SJSA1 (cell line): ENCODE measurements around the gene DQX1. TPM values are rescaled to one million over a fixed set of nuclear protein-coding genes. Genes with fewer than 3 reads are reported as not detected.
"Not testable (repeated sequence)": the region's sequence is repeated elsewhere in the genome, so short reads cannot be mapped to it uniquely, and the experiment has no call there.

Experiments used
- DNase-seq, 2 experiments: peaks; one replicate each; pipeline ENCODE4 v3.0.0-alpha.2; 2015 to 2020; ENCODE audit warnings: low spot score in 2 of 2, low read depth in 1 of 2
- H3K27ac ChIP-seq: fragments of 250-450 bp; sonication (Bioruptor Pico); 2 replicates; pipeline ENCODE4 v1.5.1; 2020; ENCODE audit warnings: mild to moderate bottlenecking, moderate library complexity
- H3K27me3 ChIP-seq: fragments of 250-450 bp; sonication (Bioruptor Pico); replicated peaks from 2 replicates; pipeline ENCODE4 v1.5.1; 2020; ENCODE audit warnings: mild to moderate bottlenecking, moderate library complexity
- H3K36me3 ChIP-seq: fragments of 250-450 bp; sonication (Bioruptor Pico); 2 replicates; pipeline ENCODE4 v1.5.1; 2020; ENCODE audit warnings: mild to moderate bottlenecking
- H3K4me1 ChIP-seq: fragments of 250-450 bp; sonication (Bioruptor Pico); replicated peaks from 2 replicates; pipeline ENCODE4 v1.6.1; 2021; ENCODE audit warnings: mild to moderate bottlenecking
- H3K4me3 ChIP-seq: fragments of 250-450 bp; sonication (Bioruptor Pico); 2 replicates; pipeline ENCODE4 v1.5.1; 2020; ENCODE audit warnings: mild to moderate bottlenecking
- H3K9me3 ChIP-seq: fragments of 250-450 bp; sonication (Bioruptor Pico); replicated peaks from 2 replicates; pipeline ENCODE4 v1.5.1; 2020; ENCODE audit warnings: mild to moderate bottlenecking
- total RNA-seq: library from RNA; depleted of rRNA; stranded (reverse); fragments of >200 nt; shearing (Covaris generic); gene quantifications from 2 replicates; pipeline ENCODE4 v1.2.3, GENCODE V29; 2014

Gene DQX1
- total RNA-seq, 1 experiment from 2014 or later: not detected

DNA sequence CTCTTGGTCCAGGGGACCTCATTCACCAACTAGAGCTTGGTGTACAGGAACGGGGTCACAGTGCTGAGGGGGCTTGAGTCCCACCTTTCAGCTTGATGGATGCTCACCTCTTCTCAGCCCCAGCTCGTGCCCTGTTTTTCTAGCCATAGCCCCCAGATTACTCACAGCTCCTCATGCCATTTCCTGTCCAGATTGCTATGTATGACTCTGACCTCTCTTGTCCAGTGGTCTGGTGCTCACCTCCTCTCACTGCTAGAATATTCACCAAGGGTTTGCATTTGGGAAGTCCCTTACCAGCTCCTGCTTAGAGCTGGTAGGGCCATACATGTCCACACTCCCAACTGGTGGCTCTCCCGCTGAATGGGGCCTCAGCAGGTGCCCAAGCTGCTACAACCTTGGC lies 32.5 kb downstream of the DQX1 start:
- no peak overlapping the region for H3K4me3 ChIP-seq
- peaks cover 42% of the 10 kb centered on the region for H3K36me3 ChIP-seq
- H3K4me1 ChIP-seq: peaks cover 8% of the 10 kb centered on the region
- H3K9me3 ChIP-seq: no peaks in the 10 kb centered on the region
- H3K27ac ChIP-seq: no peak overlapping the region
- peaks cover 13% of the 10 kb centered on the region for H3K27me3 ChIP-seq
- DNase-seq: no peak

DNA sequence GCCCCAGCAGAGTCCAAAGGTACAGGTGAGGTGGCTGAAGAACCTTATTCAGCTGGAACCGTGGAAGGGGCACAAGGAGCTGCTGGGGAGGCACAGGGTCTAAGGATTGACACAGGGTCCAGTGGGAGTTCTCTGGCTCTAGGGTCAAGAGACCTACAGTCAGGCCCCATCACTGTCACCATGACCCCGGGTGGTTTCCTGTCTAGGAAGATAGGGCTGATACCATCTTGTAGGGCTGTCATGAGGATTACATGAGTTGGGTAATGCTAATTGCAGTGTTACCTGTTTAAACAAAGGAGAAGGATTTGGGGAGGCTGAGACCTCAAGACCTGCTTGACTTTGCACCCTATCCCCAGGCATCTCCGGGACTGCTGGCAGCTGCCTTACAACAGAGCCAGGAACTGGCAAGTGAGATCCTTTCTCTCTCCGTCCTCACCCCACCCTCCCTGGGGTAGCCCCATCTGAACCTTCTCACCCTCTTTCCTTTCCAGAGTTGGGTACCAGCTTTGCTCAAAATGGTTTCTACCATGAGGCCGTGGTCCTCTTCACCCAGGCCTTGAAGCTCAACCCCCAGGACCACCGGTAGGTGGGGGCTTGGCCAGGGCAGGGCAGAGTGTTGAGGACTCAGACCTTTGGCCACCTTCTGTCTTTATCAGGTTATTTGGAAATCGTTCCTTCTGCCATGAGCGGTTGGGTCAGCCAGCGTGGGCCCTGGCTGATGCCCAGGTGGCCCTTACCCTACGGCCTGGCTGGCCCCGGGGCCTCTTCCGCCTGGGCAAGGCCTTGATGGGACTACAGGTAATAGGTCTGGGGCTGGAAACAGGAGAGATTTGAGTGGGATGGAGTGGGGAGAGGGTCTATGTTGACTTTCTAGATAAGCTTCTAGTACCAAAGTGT lies 34.1 kb downstream of the DQX1 start:
- Histone ChIP-seq H3K4me3 (no peak overlapping the region), H3K9me3 (no peaks in the 10 kb centered on the region)
- no peak for DNase-seq

DNA sequence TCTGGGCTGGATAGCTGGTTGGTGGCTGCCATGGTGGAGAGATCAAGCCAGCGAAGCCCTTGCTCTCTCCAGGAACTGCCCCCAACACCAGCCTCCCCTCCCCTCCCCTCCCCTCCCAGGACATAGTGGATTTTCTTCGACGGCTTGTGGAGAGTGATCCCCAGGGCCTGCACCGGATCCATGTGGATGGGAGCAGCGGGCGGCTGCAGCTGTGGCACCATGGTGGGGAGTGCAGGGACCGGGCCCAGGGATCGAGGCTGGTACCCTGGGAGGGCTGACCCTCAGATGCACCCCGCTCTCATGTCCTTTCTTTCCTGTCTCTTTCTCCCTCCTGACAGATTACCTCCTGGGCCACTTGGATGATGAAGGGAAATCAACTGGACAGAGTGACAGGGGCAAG lies 36.1 kb downstream of the DQX1 start:
- H3K36me3 ChIP-seq: peaks cover 63% of the 10 kb centered on the region
- H3K4me1 ChIP-seq: no peaks in the 10 kb centered on the region
- no peak overlapping the region for H3K4me3 ChIP-seq
- H3K27me3 ChIP-seq: no peaks in the 10 kb centered on the region
- no peaks in the 10 kb centered on the region for H3K9me3 ChIP-seq
- no peak overlapping the region for H3K27ac ChIP-seq
- DNase-seq: no peak

More for the DNA sequence above, 34.1 kb downstream of the DQX1 start:
- Histone ChIP-seq H3K36me3 (peaks cover 52% of the 10 kb centered on the region), H3K4me1 (no peaks in the 10 kb centered on the region), H3K27me3 (no peaks in the 10 kb centered on the region), H3K27ac (no peak overlapping the region)

DNA sequence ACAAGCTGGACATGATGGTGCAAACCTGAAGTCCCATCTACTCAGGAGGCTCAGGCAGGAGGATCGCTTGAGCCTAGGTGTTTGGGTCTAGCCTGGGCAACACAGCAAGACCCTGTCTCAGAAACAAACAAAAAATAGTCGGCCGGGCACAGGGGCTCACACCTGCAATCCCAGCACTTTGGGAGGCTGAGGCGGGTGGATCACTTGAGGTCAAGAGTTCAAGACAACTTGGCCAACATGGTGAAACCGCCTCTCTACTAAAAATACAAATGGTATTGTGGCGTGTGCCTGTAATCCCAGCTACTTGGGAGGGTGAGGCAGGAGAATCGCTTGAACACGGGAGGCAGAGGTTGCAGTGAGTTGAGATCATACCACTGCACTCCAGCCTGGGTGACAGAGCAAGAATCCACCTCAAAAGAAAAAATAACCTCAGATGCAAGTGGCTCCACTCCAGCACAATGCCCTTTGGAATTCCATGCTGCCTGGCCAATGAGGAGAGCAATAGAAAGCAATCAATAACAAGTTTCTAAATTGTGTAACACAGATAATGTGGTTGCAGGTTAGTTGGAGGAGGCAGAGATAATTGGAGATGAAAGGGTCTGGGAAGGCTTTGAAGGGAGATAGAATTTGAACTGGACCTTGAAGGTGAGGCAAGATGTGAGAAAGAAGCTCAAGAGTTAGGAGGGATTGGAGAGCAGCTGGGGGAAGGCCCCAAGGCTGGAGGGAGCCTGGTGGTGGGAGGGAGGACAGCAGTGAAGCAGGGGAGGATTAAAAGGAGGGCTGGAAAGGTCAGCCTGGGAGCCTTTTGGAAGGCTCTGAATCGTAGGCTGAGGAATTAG lies 37.2 kb downstream of the DQX1 start:
- H3K27ac ChIP-seq: no peak overlapping the region
- H3K9me3 ChIP-seq: no peaks in the 10 kb centered on the region
- no peak for DNase-seq
- peaks cover 57% of the 10 kb centered on the region for H3K36me3 ChIP-seq
- H3K4me1 ChIP-seq: no peaks in the 10 kb centered on the region
- no peak overlapping the region for H3K4me3 ChIP-seq
- H3K27me3 ChIP-seq: no peaks in the 10 kb centered on the region

DNA sequence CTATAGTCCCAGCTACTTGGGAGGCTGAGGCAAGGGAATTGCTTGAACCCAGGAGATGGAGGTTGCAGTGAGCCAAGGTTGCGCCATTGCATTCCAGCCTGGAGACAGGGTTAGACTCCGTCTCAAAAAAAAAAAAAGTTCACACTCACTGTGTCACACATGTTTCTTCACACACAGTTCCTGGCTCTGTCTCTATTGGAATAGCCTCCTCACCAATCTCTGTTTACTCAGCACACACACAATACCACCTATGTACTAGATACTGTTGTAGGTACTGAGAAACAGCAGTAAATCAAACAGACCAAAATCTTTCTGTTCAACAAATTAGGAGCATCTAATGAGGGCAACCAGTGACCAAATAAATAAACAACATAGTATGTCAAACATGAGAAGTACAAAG lies 39.9 kb downstream of the DQX1 start:
- peaks cover 15% of the 10 kb centered on the region for H3K4me1 ChIP-seq
- peaks cover 49% of the 10 kb centered on the region for H3K36me3 ChIP-seq
- H3K4me3 ChIP-seq: no peak overlapping the region
- H3K27me3 ChIP-seq: no peaks in the 10 kb centered on the region
- DNase-seq: no peak
- no peak overlapping the region for H3K27ac ChIP-seq
- H3K9me3 ChIP-seq: 0 out of 2 replicates have a peak, but pooled peaks cover 4% of the 10 kb centered on the region

DNA sequence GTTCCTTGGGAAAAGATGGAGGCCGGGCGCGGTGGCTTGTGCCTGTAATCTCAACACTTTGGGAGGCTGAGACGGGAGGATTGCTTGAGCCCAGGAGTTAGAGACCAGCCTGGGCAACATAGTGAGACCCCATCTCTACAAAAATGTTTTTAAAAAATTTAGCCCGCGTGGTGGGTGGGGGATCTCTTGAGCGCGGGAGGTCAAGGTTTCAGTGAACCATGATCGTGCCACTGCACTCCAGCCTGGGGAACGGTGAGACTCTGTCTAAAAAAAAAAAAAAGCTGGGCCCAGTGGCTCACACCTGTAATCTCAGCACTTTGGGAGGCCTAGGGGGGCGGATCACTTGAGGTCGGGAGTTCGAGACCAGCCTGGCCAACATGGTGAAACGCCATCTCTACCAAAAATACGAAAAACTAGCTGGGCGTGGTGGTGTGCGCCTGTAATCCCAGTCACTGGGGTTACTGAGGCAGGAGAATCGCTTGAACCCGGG lies 42.3 kb downstream of the DQX1 start:
- Histone ChIP-seq H3K36me3 (peaks cover 51% of the 10 kb centered on the region), H3K4me1 (peaks cover 16% of the 10 kb centered on the region), H3K4me3 (peak overlapping the region; percentile 76)
- H3K27ac ChIP-seq, DNase-seq, H3K27me3 ChIP-seq, H3K9me3 ChIP-seq: not testable (repeated sequence)

DNA sequence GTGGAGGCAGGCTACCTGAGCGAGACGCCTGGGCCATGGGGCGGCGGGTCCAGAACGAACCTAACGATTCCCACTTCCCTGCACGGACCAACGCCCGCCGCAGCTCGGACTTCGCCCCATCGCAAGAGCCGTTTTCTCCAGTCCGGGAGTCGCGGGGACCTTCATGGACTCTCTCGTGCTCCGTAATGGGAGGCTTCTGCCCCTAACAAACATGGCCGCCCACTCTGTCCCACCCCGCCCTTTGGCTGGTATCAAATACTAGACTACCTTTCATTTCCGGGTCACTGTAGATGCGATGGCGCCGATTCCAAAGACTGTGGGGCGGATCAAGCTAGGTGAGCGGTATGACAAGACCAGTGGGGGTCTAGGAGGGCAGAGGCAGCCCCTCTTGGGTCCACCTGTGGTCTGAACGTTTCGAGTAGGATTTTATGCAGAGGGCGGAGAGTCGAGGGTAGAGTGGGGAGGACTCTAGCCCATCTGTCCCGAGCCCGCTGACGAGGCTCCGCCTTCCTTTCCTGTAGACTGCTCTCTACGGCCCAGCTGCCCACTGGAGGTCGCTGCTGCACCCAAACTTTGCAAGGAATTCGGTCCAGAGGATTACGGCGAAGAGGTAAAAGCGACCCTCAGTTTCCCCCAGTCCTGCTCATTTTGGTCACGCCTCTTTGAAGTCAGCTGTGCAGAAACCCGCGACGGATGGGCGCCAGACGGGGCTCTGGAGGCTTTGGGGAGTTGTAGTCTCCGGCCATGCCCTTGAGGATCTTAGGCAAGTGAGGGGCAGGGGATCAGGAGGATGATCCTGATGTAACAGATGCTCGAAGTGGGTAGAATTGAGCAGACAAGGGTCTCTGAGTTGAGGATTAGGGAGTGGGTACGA lies 43.0 kb downstream of the DQX1 start, which contains the start of the genes CCDC142 and TTC31:
CCDC142 (minus strand) TSS at position 198 of the 874 bp plus-strand sequence; CDS start at position 37, 161 bp downstream.
TTC31 (plus strand) TSS at position 281 of the 874 bp plus-strand sequence; CDS start at position 296, 15 bp downstream.
- Histone ChIP-seq H3K4me1 (peaks cover 16% of the 10 kb centered on the region), H3K9me3 (0 out of 2 replicates have a peak, but pooled peaks cover 4% of the 10 kb centered on the region), H3K27me3 (no peaks in the 10 kb centered on the region), H3K27ac (peak within 1 kb of the TSS; percentile 70), H3K36me3 (peaks cover 45% of the 10 kb centered on the region), H3K4me3 (peak within 1 kb of the TSS; percentile 76)
- DNase-seq: peak; percentile 96 to 99

DNA sequence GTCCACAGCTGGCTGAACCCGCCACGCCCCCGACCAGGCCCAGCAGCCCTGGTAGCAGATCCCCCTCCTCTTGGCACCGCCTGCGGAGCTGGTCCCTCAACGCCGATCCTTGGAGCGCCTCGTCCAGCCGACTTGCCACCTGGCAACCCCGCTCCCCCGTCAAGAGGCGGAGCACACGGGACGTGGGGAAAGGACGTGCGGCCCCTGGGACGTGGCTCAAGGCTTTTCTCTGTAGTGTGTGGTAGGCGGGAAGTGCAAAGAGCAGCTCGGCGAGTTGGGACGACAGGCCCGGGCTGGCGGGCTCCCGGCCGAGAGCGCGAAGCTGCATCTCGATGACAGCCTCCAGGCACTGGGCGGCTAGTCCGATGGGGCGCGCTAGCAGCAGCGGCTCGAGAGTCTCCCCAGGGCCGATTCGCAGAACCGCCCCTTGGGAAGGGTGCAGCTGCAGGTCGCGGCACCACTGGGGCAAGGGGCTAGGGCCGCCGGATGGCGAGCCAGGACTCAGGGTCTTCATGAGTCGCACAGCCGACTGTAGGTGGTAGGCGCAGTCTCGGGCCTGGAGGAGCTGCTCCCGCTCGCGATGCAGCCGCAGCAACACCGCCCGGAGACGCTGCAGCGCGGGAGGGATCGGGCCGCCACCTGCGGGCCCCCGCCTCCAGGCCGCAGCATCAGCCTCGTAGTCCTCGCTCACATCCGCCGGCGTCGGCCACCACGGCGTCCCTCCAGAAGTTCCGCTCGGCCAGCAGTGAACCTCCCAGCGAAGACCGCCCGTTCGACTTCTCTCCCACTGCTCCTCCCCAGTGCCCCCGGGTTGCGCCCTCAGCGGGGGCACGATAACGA lies 43.9 kb downstream of the DQX1 start:
- H3K4me1 ChIP-seq: peaks cover 16% of the 10 kb centered on the region
- peaks cover 45% of the 10 kb centered on the region for H3K36me3 ChIP-seq
- H3K27ac ChIP-seq: peak overlapping the region; percentile 70
- H3K27me3 ChIP-seq: no peaks in the 10 kb centered on the region
- H3K4me3 ChIP-seq: peak overlapping the region; percentile 76
- DNase-seq: peak in 1 of 2 experiments; percentile 69
- H3K9me3 ChIP-seq: 0 out of 2 replicates have a peak, but pooled peaks cover 4% of the 10 kb centered on the region

DNA sequence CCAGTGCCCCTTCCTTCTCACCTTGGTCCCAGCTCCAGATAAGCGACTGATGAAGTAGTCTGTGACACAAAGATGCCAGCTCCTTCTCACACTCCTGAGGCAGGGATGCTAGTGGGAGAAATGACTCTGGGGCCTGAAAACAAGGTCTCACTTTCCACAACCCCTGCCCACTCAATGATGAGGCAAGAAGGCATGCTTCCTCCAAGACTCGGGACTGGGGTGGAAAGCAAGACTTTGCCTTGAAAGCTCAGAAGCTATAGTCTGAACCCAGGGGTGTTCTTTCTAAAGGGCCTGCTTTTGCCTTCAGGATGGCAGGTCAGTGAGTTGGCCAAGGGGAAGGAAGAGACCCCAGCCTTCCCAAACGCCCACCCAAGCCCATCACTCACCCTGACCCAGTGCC lies 44.6 kb downstream of the DQX1 start:
- no peaks in the 10 kb centered on the region for H3K27me3 ChIP-seq
- peak overlapping the region; percentile 76 for H3K4me3 ChIP-seq
- no peak for DNase-seq
- peaks cover 16% of the 10 kb centered on the region for H3K4me1 ChIP-seq
- 0 out of 2 replicates have a peak, but pooled peaks cover 4% of the 10 kb centered on the region for H3K9me3 ChIP-seq
- peaks cover 44% of the 10 kb centered on the region for H3K36me3 ChIP-seq
- no peak overlapping the region for H3K27ac ChIP-seq

DNA sequence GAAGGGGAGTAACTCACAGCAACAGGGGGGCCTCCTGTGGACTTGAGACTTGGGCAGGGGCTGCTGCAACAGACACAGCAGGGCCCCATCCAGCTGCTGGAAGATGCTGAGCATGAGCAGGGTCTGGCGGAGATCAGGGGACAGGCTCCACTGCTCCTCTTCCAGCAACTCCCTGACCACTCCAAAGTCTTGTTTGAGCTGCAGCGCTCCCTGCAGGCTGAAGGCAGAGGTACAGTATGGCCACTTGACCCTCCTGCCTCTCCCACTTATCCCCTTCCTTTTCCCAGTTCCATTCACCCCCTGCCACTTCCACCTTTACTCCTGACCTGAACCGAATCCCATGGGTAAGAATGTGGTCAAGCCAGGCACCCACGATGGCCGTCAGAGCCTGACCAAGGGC lies 51.1 kb downstream of the DQX1 start:
- H3K4me1 ChIP-seq: peaks cover 13% of the 10 kb centered on the region
- DNase-seq: no peak
- H3K9me3 ChIP-seq: no peaks in the 10 kb centered on the region

DNA sequence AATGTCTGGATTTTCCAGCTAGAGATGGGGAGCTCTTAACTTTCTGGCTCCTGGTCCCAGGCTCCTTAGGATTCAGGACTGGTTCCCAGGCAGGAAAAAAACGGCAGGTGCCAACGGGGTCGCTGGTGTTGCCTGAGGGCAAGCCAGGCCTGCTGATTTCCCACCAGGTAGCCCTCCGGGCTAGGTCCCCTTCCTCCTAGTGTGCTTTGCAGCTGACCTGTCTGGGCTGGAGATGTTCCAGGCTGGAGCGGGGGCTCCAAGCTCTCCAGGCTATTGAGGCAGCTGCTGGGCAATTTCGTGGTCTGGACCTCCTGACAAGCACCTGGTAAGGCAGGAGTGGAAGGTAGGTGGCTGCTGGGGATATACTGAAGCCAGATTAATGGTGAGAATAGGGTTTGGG lies 51.5 kb downstream of the DQX1 start:
- Histone ChIP-seq H3K9me3 (no peaks in the 10 kb centered on the region), H3K36me3 (peaks cover 36% of the 10 kb centered on the region), H3K4me1 (peaks cover 13% of the 10 kb centered on the region), H3K27me3 (no peaks in the 10 kb centered on the region), H3K27ac (no peak overlapping the region), H3K4me3 (no peak overlapping the region)
- no peak for DNase-seq

More for the DNA sequence above, 51.1 kb downstream of the DQX1 start:
- Histone ChIP-seq H3K27ac (no peak overlapping the region), H3K4me3 (no peak overlapping the region), H3K36me3 (peaks cover 38% of the 10 kb centered on the region), H3K27me3 (no peaks in the 10 kb centered on the region)

DNA sequence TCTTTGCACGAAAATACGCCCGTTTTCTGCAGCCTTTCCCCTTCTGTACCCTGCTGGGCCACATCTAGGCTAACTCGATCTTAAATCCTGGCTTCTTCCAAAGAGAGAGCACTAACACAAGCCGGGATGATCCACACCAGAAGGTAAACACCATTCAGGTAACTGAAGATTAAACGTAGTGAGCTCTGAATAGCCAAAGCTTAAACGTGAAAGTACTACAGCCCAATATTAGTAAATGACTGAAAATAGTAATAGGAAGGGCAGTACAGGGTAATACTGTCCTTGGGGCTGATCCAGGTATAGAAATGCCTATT lies 53.1 kb downstream of the DQX1 start:
- peaks cover 36% of the 10 kb centered on the region for H3K36me3 ChIP-seq
- H3K9me3 ChIP-seq: no peaks in the 10 kb centered on the region
- no peaks in the 10 kb centered on the region for H3K27me3 ChIP-seq
- H3K27ac ChIP-seq: peak overlapping the region; percentile 54
- H3K4me1 ChIP-seq: peaks cover 13% of the 10 kb centered on the region
- H3K4me3 ChIP-seq: peak overlapping the region; percentile 53
- no peak for DNase-seq
